Measurements from ENCODE around the gene ZYX.
"Not testable (repeated sequence)": the region's sequence is repeated elsewhere in the genome, so short reads cannot be mapped to it uniquely, and the experiment has no call there.

DNA sequence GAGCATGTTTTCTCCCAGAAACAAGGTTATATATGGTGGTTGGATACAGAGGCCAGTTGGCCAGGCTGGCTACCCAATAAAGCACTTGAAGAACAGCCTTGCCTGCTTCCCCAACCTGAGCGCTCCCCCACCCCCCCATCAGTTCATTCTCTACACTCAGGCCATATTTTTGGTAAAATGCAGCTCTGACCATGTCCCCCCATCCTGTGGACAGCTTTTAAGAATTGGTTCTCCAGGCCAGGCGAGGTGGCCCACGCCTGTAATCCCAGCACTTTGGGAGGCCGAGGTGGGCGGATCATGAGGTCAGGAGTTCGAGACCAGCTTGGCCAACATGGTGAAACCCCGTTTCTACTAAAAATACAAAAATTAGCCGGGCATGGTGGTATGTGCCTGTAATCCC lies 11.3 kb downstream of the ZYX start:
- TF ChIP-seq, protein P1, sequence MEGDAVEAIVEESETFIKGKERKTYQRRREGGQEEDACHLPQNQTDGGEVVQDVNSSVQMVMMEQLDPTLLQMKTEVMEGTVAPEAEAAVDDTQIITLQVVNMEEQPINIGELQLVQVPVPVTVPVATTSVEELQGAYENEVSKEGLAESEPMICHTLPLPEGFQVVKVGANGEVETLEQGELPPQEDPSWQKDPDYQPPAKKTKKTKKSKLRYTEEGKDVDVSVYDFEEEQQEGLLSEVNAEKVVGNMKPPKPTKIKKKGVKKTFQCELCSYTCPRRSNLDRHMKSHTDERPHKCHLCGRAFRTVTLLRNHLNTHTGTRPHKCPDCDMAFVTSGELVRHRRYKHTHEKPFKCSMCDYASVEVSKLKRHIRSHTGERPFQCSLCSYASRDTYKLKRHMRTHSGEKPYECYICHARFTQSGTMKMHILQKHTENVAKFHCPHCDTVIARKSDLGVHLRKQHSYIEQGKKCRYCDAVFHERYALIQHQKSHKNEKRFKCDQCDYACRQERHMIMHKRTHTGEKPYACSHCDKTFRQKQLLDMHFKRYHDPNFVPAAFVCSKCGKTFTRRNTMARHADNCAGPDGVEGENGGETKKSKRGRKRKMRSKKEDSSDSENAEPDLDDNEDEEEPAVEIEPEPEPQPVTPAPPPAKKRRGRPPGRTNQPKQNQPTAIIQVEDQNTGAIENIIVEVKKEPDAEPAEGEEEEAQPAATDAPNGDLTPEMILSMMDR (conservative IDR thresholded peaks at IDR 0.05) = not testable (repeated sequence)
- TF ChIP-seq EZH2 (IDR thresholded peaks at IDR 0.05; ENCODE audit: low read depth) = not testable (repeated sequence)
